K562 (cell line): ENCODE measurements around the gene AMFR. TPM values are rescaled to one million over a fixed set of nuclear protein-coding genes. Genes with fewer than 3 reads are reported as not detected.

Source experiments
- CREM ChIP-seq: IDR thresholded peaks from 2 replicates; pipeline ENCODE4 v1.6.1; 2014; ENCODE audit warnings: antibody characterized with exemption, low read depth
- DIDO1 ChIP-seq: fragments of 450-650 bp; IDR thresholded peaks from 2 replicates; pipeline ENCODE4 v1.6.1; 2016; ENCODE audit warnings: low read depth, missing biosample characterization, missing genetic modification characterization
- E4F1 ChIP-seq: fragments of 250-450 bp; sonication (Bioruptor Pico); IDR thresholded peaks from 2 replicates; pipeline ENCODE4 v1.5.0; 2021; ENCODE audit warnings: mild to moderate bottlenecking, borderline replicate concordance
- ELF4 ChIP-seq: fragments of 450-650 bp; formaldehyde crosslinking; IDR thresholded peaks from 2 replicates; pipeline ENCODE4 v1.4.0; 2022; ENCODE audit warnings: missing genetic modification characterization
- GABPB1 ChIP-seq: sonication (generic); formaldehyde crosslinking; IDR thresholded peaks from 2 replicates; pipeline ENCODE4 v1.8.0; 2022; ENCODE audit warnings: mild to moderate bottlenecking, missing genetic modification reagents
- L3MBTL2 ChIP-seq: fragments of 450-650 bp; IDR thresholded peaks from 2 replicates; pipeline ENCODE4 v1.6.1; 2016; ENCODE audit warnings: mild to moderate bottlenecking, moderate library complexity
- MAZ ChIP-seq, 2 experiments: fragments of 450-650 bp in 1 of 2; sonication (generic) in 1 of 2; formaldehyde crosslinking; IDR thresholded peaks in 1 of 2; conservative IDR thresholded peaks in 1 of 2; 2 replicates each; pipeline versions ENCODE4 v1.4.0 to v1.5.0; 2020; ENCODE audit warnings: mild to moderate bottlenecking in 1 of 2, missing genetic modification reagents in 1 of 2
- NEUROD1 ChIP-seq: fragments of 150-350 bp; IDR thresholded peaks from 2 replicates; pipeline ENCODE4 v1.6.1; 2014; ENCODE audit warnings: borderline replicate concordance, low read length, low read depth; ENCODE audit not compliant: partially characterized antibody
- NR2C1 ChIP-seq, 2 experiments: fragments of 450-650 bp; IDR thresholded peaks; 2 replicates each; pipeline ENCODE4 v1.6.1; 2017; ENCODE audit warnings: mild to moderate bottlenecking in 2 of 2, antibody characterized with exemption in 1 of 2, inconsistent platforms in 1 of 2, missing compliant biosample characterization in 1 of 2, missing genetic modification characterization in 1 of 2
- POLR2H ChIP-seq: IDR thresholded peaks from 2 replicates; pipeline ENCODE4 v1.6.1; 2016; ENCODE audit warnings: missing genetic modification characterization, low read depth, mild to moderate bottlenecking, control low read depth, missing compliant biosample characterization, moderate library complexity
- PRMT5 ChIP-seq: sonication (generic); formaldehyde crosslinking; IDR thresholded peaks from 2 replicates; pipeline ENCODE4 v1.5.0; 2020; ENCODE audit warnings: missing genetic modification reagents
- RERE ChIP-seq: sonication (generic); formaldehyde crosslinking; IDR thresholded peaks from 2 replicates; pipeline ENCODE4 v1.8.0; 2023; ENCODE audit warnings: missing genetic modification reagents, mild to moderate bottlenecking, borderline replicate concordance
- SMAD1 ChIP-seq: fragments of 150-350 bp; IDR thresholded peaks from 2 replicates; pipeline ENCODE4 v1.6.1; 2014; ENCODE audit warnings: low read length, low read depth; ENCODE audit not compliant: partially characterized antibody
- TCF7 ChIP-seq: sonication (generic); IDR thresholded peaks from 2 replicates; pipeline ENCODE4 v1.6.1; 2016; ENCODE audit warnings: antibody characterized with exemption, borderline replicate concordance
- THAP7 ChIP-seq: fragments of 250-450 bp; sonication (Bioruptor Pico); IDR thresholded peaks from 2 replicates; pipeline ENCODE4 v1.5.0; 2021
- ZNF146 ChIP-seq: IDR thresholded peaks from one replicate; pipeline ENCODE4 v1.6.1; 2018; ENCODE audit warnings: missing compliant biosample characterization; ENCODE audit not compliant: unreplicated experiment
- ZNF165 ChIP-seq: fragments of 250-450 bp; sonication (Bioruptor Pico); IDR thresholded peaks from 2 replicates; pipeline ENCODE4 v1.4.0; 2020; ENCODE audit warnings: borderline replicate concordance
- ZNF282 ChIP-seq: sonication (generic); formaldehyde crosslinking; IDR thresholded peaks from 2 replicates; pipeline ENCODE4 v1.8.1; 2023; ENCODE audit warnings: missing genetic modification reagents
- ZNF76 ChIP-seq: fragments of 250-450 bp; sonication (Bioruptor Pico); IDR thresholded peaks from 2 replicates; pipeline ENCODE4 v1.4.0; 2020; ENCODE audit warnings: mild to moderate bottlenecking, moderate library complexity, borderline replicate concordance
- polyA plus RNA-seq, 8 experiments: library from polyadenylated mRNA; depleted of rRNA in 4 of 8; stranded (reverse) in 5 of 8; unstranded in 3 of 8; fragments of >200 nt; fragmentation: Nextera tagmentation in 2 of 8; fragmentation: Illumina TruSeq in 1 of 8; extraction: Ambion mirVana in 2 of 8; extraction: Trizol in 1 of 8; gene quantifications; 2 replicates each; pipeline versions ENCODE4 v1.2.1 to v1.2.3, GENCODE V29; 2011 to 2014; ENCODE audit warnings: inconsistent platforms in 1 of 8, missing spikeins in 1 of 8
- total RNA-seq, 7 experiments: library from RNA; depleted of rRNA in 6 of 7; stranded (reverse); fragments of >200 nt in 6 of 7; fragmentation: Illumina TruSeq in 2 of 7; extraction: Trizol in 2 of 7; gene quantifications; 2 replicates each; pipeline versions ENCODE4 v1.2.1 to v1.2.3, GENCODE V29; 2011 to 2021; ENCODE audit warnings: low replicate concordance in 1 of 7

The AMFR gene
- total and polyA plus RNA-seq, 9 of the 15 experiments (the other 6 are each of a cell fraction or from before 2014, with no cell fraction given), result 15.6 to 113 (median 58.4) TPM

- no peak for TF ChIP-seq RERE
- peak; percentile 74; the same call in 1 of the 2 replicates for TF ChIP-seq ELF4 (CRISPR knock-in tag)
- no peak for TF ChIP-seq E4F1
- peak; percentile 20; the same call in 1 of the 2 replicates for TF ChIP-seq ZNF165
- no peak for TF ChIP-seq SMAD1
- TF ChIP-seq DIDO1 (tag), result peak; percentile 64; the same call in 1 of the 2 replicates
- no peak for TF ChIP-seq PRMT5 (CRISPR knock-in tag)
- peak; percentile 83 for TF ChIP-seq NEUROD1
- peak; percentile 95 for TF ChIP-seq GABPB1 (CRISPR knock-in tag)
- TF ChIP-seq NR2C1 (IDR thresholded peaks at IDR 0.05), result peak; percentile 95
- peak; percentile 97 for TF ChIP-seq NR2C1 (tag; IDR thresholded peaks at IDR 0.05)
- TF ChIP-seq ZNF76 (CRISPR knock-in tag), result 0 out of 2 replicates have a peak, but pooled peaks have one; percentile 56
- peak; percentile 71; the same call in 1 of the 2 replicates for TF ChIP-seq CREM
- no peak for TF ChIP-seq TCF7
- TF ChIP-seq POLR2H (tag), result peak; percentile 61
- peak; percentile 52; the same call in 1 of the 2 replicates for TF ChIP-seq ZNF282 (CRISPR knock-in tag)
- no peak for TF ChIP-seq ZNF146 (CRISPR knock-in tag)
- TF ChIP-seq THAP7 (CRISPR knock-in tag), result no peak
- TF ChIP-seq L3MBTL2, result peak; percentile 53
- peak; percentile 39 to 76; a peak in 3 of 4 replicates for TF ChIP-seq MAZ (CRISPR knock-in tag; conservative IDR thresholded peaks at IDR 0.05 in 1 of 2, IDR thresholded peaks at IDR 0.05 in 1 of 2)
Observed at GRCh38 chr16:56450986-56451752, 25.8 kb upstream of the AMFR start, which contains the start of the genes NUDT21 and OGFOD1 (continued).
